ENCODE data around the gene AOC3.

DNA sequence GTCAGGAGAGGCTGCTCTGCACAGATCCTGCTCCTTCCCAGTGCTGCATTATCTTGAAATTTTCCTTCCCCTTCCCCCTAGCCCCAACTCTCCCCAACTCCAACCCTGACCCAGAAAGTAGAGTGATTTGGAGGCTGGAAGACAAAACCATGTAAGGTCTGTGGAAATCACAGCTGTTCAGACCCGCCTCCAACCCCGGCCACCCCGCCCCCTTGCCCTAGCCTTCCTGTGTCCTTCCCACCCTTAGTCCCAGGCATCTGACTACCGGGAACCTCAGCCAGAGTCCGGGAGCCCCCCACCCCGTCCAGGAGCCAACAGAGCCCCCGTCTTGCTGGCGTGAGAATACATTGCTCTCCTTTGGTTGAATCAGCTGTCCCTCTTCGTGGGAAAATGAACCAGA lies at the start of gene AOC3:
- TF ChIP-seq POLR2AphosphoS5 (IDR thresholded peaks at IDR 0.05; ENCODE audit: low read depth, low read length): no peak
- no peak for TF ChIP-seq TAF1 (IDR thresholded peaks at IDR 0.05; ENCODE audit: borderline replicate concordance, insufficient read depth, low read length)
